Endothelial cell of umbilical vein (primary cell): ENCODE results near the gene OR10D3. TPM values are rescaled to one million over a fixed set of nuclear protein-coding genes. Genes with fewer than 3 reads are reported as not detected.

Source experiments
- BruUV-seq: library from RNA; stranded (reverse); fragments of 400-500 nt; replicated peaks from 2 replicates; lab custom pipeline; 2021; lab: Mats Ljungman, UMichigan
- CTCF ChIA-PET: fragments of 300-600, 350-600 bp; sonication (Branson Sonifier 250); formaldehyde crosslinking; loops from one replicate; lab custom pipeline; 2021; ENCODE audit warnings: antibody characterized with exemption, inconsistent platforms; lab: Charles Lee
- POLR2A ChIA-PET: fragments of 300-600, 350-600 bp; sonication (Branson Sonifier 250); formaldehyde crosslinking; loops from one replicate; lab custom pipeline; 2021; ENCODE audit warnings: antibody characterized with exemption, inconsistent platforms; lab: Charles Lee
- DNase-seq: peaks from one replicate; pipeline ENCODE4 v3.0.0-alpha.2; 2011; ENCODE audit warnings: low read depth, low spot score
- FAIRE-seq: peaks from 2 replicates; lab custom pipeline; 2011; peaks lifted over from hg19 to GRCh38; lab: Jason Lieb, UNC
- H2AFZ ChIP-seq: 2 replicates; pipeline ENCODE4 v1.6.0; 2012; ENCODE audit warnings: low read depth, low read length, control low read depth, inconsistent platforms
- H3K27ac ChIP-seq: 2 replicates; pipeline ENCODE4 v1.5.1; 2011; ENCODE audit warnings: low read depth, mild to moderate bottlenecking, control low read depth, low read length, moderate library complexity; ENCODE audit not compliant: insufficient read depth
- H3K27me3 ChIP-seq, 2 experiments: 2 replicates each; pipeline versions ENCODE4 v1.6.0 to v1.6.1; 2011; ENCODE audit warnings: low read length in 2 of 2, mixed read lengths in 1 of 2; ENCODE audit not compliant: control insufficient read depth in 2 of 2, insufficient read depth in 2 of 2
- H3K36me3 ChIP-seq, 2 experiments: 2 replicates in 1 of 2; 3 replicates in 1 of 2; pipeline ENCODE4 v1.5.1; 2011; ENCODE audit warnings: low read length in 2 of 2, mild to moderate bottlenecking in 1 of 2, moderate library complexity in 1 of 2; ENCODE audit not compliant: control insufficient read depth in 2 of 2, insufficient read depth in 2 of 2; ENCODE audit errors: extremely low read depth in 1 of 2
- H3K4me1 ChIP-seq: 3 replicates; pipeline ENCODE4 v1.5.1; 2011; ENCODE audit warnings: mild to moderate bottlenecking, low read length; ENCODE audit not compliant: control insufficient read depth, insufficient read depth; ENCODE audit errors: extremely low read depth
- H3K4me2 ChIP-seq: 2 replicates; pipeline ENCODE4 v1.6.1; 2011; ENCODE audit warnings: low read length, control low read depth, mixed read lengths; ENCODE audit not compliant: insufficient read depth
- H3K4me3 ChIP-seq, 3 experiments: fragments of 200-600 bp in 1 of 3; sonication (generic), shearing (Covaris generic) in 1 of 3; replicated peaks in 1 of 3; 2 replicates each; pipeline ENCODE4 v1.5.1; 2011 to 2016; ENCODE audit warnings: control low read depth in 3 of 3, low read length in 3 of 3, mild to moderate bottlenecking in 2 of 3, inconsistent platforms in 1 of 3, low read depth in 1 of 3, moderate library complexity in 1 of 3; ENCODE audit not compliant: insufficient read depth in 1 of 3
- H3K79me2 ChIP-seq: 2 replicates; pipeline ENCODE4 v1.6.0; 2012; ENCODE audit warnings: low read length, inconsistent platforms; ENCODE audit not compliant: control insufficient read depth, insufficient read depth
- H3K9ac ChIP-seq: replicated peaks from 2 replicates; pipeline ENCODE3; 2011; ENCODE audit warnings: low read length, control low read depth; ENCODE audit not compliant: insufficient read depth; ENCODE audit errors: extremely low read depth
- H3K9me1 ChIP-seq: replicated peaks from 3 replicates; pipeline ENCODE4 v1.6.0; 2011; ENCODE audit warnings: mild to moderate bottlenecking, low read length; ENCODE audit not compliant: control insufficient read depth, insufficient read depth; ENCODE audit errors: extremely low read depth
- H3K9me3 ChIP-seq: replicated peaks from 2 replicates; pipeline ENCODE4 v1.5.1; 2012; ENCODE audit warnings: low read length, inconsistent platforms; ENCODE audit not compliant: control insufficient read depth, insufficient read depth
- H4K20me1 ChIP-seq: replicated peaks from 2 replicates; pipeline ENCODE3; 2011; ENCODE audit warnings: mild to moderate bottlenecking, low read length; ENCODE audit not compliant: control insufficient read depth, insufficient read depth; ENCODE audit errors: extremely low read depth
- EZH2 ChIP-seq: IDR thresholded peaks from 2 replicates; pipeline ENCODE4 v1.6.1; 2012; ENCODE audit warnings: borderline replicate concordance, low read depth, mild to moderate bottlenecking, moderate library complexity, low read length, inconsistent platforms; ENCODE audit not compliant: severe bottlenecking
- FOS ChIP-seq: IDR thresholded peaks from 2 replicates; pipeline ENCODE4 v1.6.1; 2011; ENCODE audit warnings: mild to moderate bottlenecking, low read length, moderate library complexity, borderline replicate concordance; ENCODE audit not compliant: insufficient read depth
- JUN ChIP-seq: IDR thresholded peaks from 2 replicates; pipeline ENCODE4 v1.6.1; 2011; ENCODE audit warnings: borderline replicate concordance, low read depth; ENCODE audit not compliant: insufficient read length, insufficient read depth
- POLR2A ChIP-seq: IDR thresholded peaks from 2 replicates; pipeline ENCODE4 v1.6.1; 2012; ENCODE audit warnings: low read depth, mild to moderate bottlenecking, control low read depth, low read length
- POLR2AphosphoS5 ChIP-seq: IDR thresholded peaks from 2 replicates; pipeline ENCODE4 v1.6.1; 2012; ENCODE audit warnings: low read depth, mild to moderate bottlenecking, control low read depth, low read length, moderate library complexity; ENCODE audit not compliant: insufficient read depth
- dilution Hi-C: fragments of 300-500 bp; cut with MboI; formaldehyde crosslinking; loops from one replicate; pipeline ENCODE4 v1.15.0; 2019; ENCODE audit warnings: low sequenced_read_pairs; ENCODE audit not compliant: extremely low pct_ligation_motif_present
- intact Hi-C: fragments of 100-400 bp; cut with micrococcal nuclease; formaldehyde crosslinking; loops from one replicate; pipeline ENCODE4 v1.10.0; 2022
- polyA plus RNA-seq, 4 experiments: library from polyadenylated mRNA; depleted of rRNA in 3 of 4; stranded (reverse) in 3 of 4; unstranded in 1 of 4; fragments of >200 nt; gene quantifications; 2 replicates each; pipeline versions ENCODE4 v1.2.1 to v1.2.3, GENCODE V29; 2011 to 2012; ENCODE audit warnings: missing spikeins in 1 of 4
- total RNA-seq: library from RNA; stranded (reverse); gene quantifications from 2 replicates; pipeline ENCODE4 v1.2.3, GENCODE V29; 2021
- TF ChIP-seq, protein P1 (sequence below), 2 donors: IDR thresholded peaks; 1 replicate in 1 of 2; 2 replicates in 1 of 2; pipeline ENCODE4 v1.5.1; 2011; ENCODE audit warnings: low read length in 2 of 2, mild to moderate bottlenecking in 2 of 2, moderate library complexity in 2 of 2, control low read depth in 1 of 2, inconsistent platforms in 1 of 2, low read depth in 1 of 2; ENCODE audit not compliant: insufficient read depth in 1 of 2; ENCODE audit errors: extremely low read depth in 1 of 2
- TF ChIP-seq, protein P2 (sequence below): IDR thresholded peaks from 2 replicates; pipeline ENCODE4 v1.6.1; 2011; ENCODE audit not compliant: insufficient read depth, insufficient read length

The OR10D3 gene
- total and polyA plus RNA-seq, 2 donors (not counting 3 experiments of a cell fraction or from before 2014, with no cell fraction given): not detected

DNA sequence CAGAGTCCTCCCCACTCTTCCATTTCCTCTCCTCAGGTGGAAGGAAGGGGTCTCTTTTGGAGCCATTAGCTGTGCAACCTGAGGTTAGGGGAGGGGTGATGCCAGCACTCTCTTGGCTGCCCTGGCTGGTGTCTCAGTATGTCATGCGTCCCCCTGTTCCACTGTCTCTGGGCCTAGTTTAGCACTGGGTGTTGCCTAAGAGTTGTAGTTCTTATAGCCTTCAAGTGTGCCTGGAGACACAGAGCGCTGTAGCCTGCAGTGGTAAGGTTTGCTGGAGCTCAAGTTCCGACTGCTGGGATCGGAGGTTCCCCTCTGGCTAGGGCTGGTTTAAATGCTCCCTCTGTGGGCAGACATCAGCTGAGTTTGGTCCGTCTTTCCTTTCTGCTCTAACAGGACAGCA is 20.9 kb downstream of the OR10D3 start:
- Histone ChIP-seq H3K79me2 (no peaks in the 10 kb centered on the region), H3K4me1 (no peaks in the 10 kb centered on the region), H3K4me3 (no peak overlapping the region), H3K27me3 (peaks cover 0 to 6% of the 10 kb centered on the region in 2 experiments), H3K9me1 (no peaks in the 10 kb centered on the region), H3K27ac (no peak overlapping the region), H3K36me3 (no peaks in the 10 kb centered on the region), H4K20me1 (no peaks in the 10 kb centered on the region), H3K9me3 (no peaks in the 10 kb centered on the region), H3K9ac (no peak overlapping the region), H3K4me2 (no peak overlapping the region), H2AFZ (no peak overlapping the region)
- BruUV-seq: no TSS peak
- dilution Hi-C loops (no loop called here), intact Hi-C loops (no loop called here)
- TF ChIP-seq FOS: no peak
- no peak for TF ChIP-seq JUN
- no peak for TF ChIP-seq POLR2A
- no peak for TF ChIP-seq EZH2
- TF ChIP-seq POLR2AphosphoS5: no peak
- TF ChIP-seq, protein P1, sequence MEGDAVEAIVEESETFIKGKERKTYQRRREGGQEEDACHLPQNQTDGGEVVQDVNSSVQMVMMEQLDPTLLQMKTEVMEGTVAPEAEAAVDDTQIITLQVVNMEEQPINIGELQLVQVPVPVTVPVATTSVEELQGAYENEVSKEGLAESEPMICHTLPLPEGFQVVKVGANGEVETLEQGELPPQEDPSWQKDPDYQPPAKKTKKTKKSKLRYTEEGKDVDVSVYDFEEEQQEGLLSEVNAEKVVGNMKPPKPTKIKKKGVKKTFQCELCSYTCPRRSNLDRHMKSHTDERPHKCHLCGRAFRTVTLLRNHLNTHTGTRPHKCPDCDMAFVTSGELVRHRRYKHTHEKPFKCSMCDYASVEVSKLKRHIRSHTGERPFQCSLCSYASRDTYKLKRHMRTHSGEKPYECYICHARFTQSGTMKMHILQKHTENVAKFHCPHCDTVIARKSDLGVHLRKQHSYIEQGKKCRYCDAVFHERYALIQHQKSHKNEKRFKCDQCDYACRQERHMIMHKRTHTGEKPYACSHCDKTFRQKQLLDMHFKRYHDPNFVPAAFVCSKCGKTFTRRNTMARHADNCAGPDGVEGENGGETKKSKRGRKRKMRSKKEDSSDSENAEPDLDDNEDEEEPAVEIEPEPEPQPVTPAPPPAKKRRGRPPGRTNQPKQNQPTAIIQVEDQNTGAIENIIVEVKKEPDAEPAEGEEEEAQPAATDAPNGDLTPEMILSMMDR (IDR thresholded peaks at IDR 0.05; ENCODE audit: extremely low read depth in 1 of 2, insufficient read depth in 1 of 2, low read depth in 1 of 2, low read length in 2 of 2): no peak
- TF ChIP-seq, protein P2, sequence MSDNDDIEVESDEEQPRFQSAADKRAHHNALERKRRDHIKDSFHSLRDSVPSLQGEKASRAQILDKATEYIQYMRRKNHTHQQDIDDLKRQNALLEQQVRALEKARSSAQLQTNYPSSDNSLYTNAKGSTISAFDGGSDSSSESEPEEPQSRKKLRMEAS: no peak
- DNase-seq: no peak
- ChIA-PET CTCF (interaction anchor here (0.9 kb wide), 1 partner anchor 9 kb away, joined by 3 read pairs; no protein-coding TSS in a partner anchor), POLR2A (no interaction called here)
- FAIRE-seq: no peak
